GM18870 (cell line): ENCODE measurements around the gene OR2AJ1.
A peak's percentile ranks its signal among the peaks of the same experiment; 100 is the strongest.

ENCODE experiments used
- ATAC-seq: cut with Tn5 transposase; IDR thresholded peaks from one replicate; pipeline ENCODE4 v1.9.1; 2021; ENCODE audit warnings: moderate library complexity; ENCODE audit not compliant: unreplicated experiment

The OR2AJ1 gene

GRCh38 chr1:247924868-247925267 lies at the start of gene OR2AJ1:
Gene OR2AJ1, plus strand, starts transcription at chr1:247924889. Its CDS starts 8,880 bp downstream, at chr1:247933769.
- no peak for ATAC-seq

GRCh38 chr1:247883346-247883745 lies 41.3 kb upstream of the OR2AJ1 start:
- ATAC-seq: no peak

- ATAC-seq: no peak
Measured at GRCh38 chr1:247884797-247885413, 39.8 kb upstream of the OR2AJ1 start.

GRCh38 chr1:247895163-247895637 lies 29.5 kb upstream of the OR2AJ1 start, which contains the start of gene OR2W3:
Gene OR2W3, plus strand, starts transcription at chr1:247895587. Its CDS starts 0 bp downstream, at chr1:247895587.
- no peak for ATAC-seq

- ATAC-seq: no peak
Measured at GRCh38 chr1:247895976-247896375, 28.7 kb upstream of the OR2AJ1 start.

- ATAC-seq: no peak
Measured at GRCh38 chr1:247904122-247904521, 20.6 kb upstream of the OR2AJ1 start.

GRCh38 chr1:247905181-247905580 lies 19.5 kb upstream of the OR2AJ1 start:
- no peak for ATAC-seq

- ATAC-seq: no peak
Measured at GRCh38 chr1:247905910-247906503, 18.7 kb upstream of the OR2AJ1 start.

- ATAC-seq: peak; percentile 68
Measured at GRCh38 chr1:247906504-247907047, 18.1 kb upstream of the OR2AJ1 start.

- no peak for ATAC-seq
Measured at GRCh38 chr1:247908766-247909165, 15.9 kb upstream of the OR2AJ1 start.

GRCh38 chr1:247913786-247914185 lies 10.9 kb upstream of the OR2AJ1 start:
- no peak for ATAC-seq

GRCh38 chr1:247914941-247915662 lies 9.6 kb upstream of the OR2AJ1 start:
- ATAC-seq: no peak

GRCh38 chr1:247919952-247920351 lies 4.7 kb upstream of the OR2AJ1 start, which contains the start of gene OR2T8:
Gene OR2T8, plus strand, starts transcription at chr1:247920252. Its CDS starts 766 bp downstream, at chr1:247921018.
- ATAC-seq: no peak

- no peak for ATAC-seq
Measured at GRCh38 chr1:247923941-247924340, 748 bp upstream of the OR2AJ1 start.

- no peak for ATAC-seq
Measured at GRCh38 chr1:247933989-247934388, 9.3 kb downstream of the OR2AJ1 start.

GRCh38 chr1:247935781-247936180 lies 11.1 kb downstream of the OR2AJ1 start:
- ATAC-seq: no peak

- no peak for ATAC-seq
Measured at GRCh38 chr1:247936415-247936814, 11.7 kb downstream of the OR2AJ1 start.

GRCh38 chr1:247936965-247937734 lies 12.5 kb downstream of the OR2AJ1 start:
- ATAC-seq: peak; percentile 99

- no peak for ATAC-seq
Measured at GRCh38 chr1:247942624-247943023, 17.9 kb downstream of the OR2AJ1 start.

GRCh38 chr1:247948558-247948957 lies 23.9 kb downstream of the OR2AJ1 start, which contains the start of gene OR2L8:
Gene OR2L8, plus strand, starts transcription at chr1:247948858. Its CDS starts 0 bp downstream, at chr1:247948858.
- no peak for ATAC-seq

GRCh38 chr1:247953408-247953807 lies 28.7 kb downstream of the OR2AJ1 start:
- ATAC-seq: no peak
